ENCODE data around the gene CYP2A6. TPM values are rescaled to one million over a fixed set of nuclear protein-coding genes. Genes with fewer than 3 reads are reported as not detected.
"Not testable (repeated sequence)": the region's sequence is repeated elsewhere in the genome, so short reads cannot be mapped to it uniquely, and the experiment has no call there.

Gene CYP2A6
- total RNA-seq, 1 donor from 2014 or later = not detected

DNA sequence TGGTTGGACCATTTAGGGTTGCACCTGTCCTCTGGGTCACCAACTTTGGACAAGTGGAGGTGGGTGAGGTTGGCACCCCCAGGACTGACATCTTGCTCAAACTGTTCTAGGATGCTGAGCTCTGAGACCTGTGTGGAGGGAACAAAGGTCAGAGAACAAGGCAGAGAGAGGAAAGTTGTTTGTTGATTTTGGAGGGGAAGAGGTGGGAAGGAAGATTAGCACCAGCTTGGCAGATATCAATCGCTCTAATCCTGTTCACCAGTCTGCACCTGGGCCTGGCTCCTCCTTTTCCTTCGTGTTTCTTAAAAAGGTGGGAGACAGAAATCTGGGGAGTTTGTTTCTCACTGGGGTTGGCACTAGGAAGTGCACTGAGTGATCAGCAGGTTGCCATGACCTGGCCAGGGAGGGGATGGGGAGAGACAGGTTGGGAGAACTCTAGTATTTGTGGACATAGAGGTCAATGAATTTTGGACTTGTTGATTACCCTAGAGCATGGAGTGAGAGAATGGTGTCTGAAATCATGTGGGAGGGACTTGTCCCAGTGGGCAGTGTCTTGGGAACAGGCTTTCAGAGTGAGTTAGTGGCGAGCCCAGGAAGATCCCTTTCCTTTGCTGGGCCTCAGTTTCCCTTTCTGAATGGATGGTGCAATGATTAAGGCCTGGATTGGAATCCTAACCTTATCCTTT is 2.4 kb upstream of the CYP2A6 start:
- not testable (repeated sequence) for FAIRE-seq; DNase-seq (ENCODE audit: low spot score in 2 of 2)

DNA sequence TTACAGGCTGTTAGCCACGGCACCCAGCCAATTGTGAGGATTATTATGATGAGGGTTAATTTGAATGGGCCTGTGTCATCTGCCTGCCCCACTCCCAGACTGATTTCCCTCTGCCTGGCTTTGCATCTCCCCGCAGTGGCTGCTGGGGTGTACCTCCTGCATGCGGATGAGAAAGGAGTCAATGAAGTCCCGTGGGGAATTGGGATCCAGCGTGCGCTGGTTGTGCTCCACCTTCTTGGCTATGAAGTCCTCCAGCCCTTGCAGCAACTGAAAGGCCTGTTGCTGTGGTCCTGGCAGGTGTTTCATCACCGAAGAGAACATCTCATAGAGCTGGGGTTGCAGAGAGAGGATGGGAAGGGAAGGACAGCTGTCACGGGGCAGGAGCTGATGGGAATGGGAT is 3.5 kb downstream of the CYP2A6 start:
- FAIRE-seq; DNase-seq (ENCODE audit: low spot score in 2 of 2): not testable (repeated sequence)

- DNase-seq (ENCODE audit: low spot score in 2 of 2); FAIRE-seq: not testable (repeated sequence)
Measured at GRCh38 chr19:40843653-40844052, 6.6 kb downstream of the CYP2A6 start.

DNA sequence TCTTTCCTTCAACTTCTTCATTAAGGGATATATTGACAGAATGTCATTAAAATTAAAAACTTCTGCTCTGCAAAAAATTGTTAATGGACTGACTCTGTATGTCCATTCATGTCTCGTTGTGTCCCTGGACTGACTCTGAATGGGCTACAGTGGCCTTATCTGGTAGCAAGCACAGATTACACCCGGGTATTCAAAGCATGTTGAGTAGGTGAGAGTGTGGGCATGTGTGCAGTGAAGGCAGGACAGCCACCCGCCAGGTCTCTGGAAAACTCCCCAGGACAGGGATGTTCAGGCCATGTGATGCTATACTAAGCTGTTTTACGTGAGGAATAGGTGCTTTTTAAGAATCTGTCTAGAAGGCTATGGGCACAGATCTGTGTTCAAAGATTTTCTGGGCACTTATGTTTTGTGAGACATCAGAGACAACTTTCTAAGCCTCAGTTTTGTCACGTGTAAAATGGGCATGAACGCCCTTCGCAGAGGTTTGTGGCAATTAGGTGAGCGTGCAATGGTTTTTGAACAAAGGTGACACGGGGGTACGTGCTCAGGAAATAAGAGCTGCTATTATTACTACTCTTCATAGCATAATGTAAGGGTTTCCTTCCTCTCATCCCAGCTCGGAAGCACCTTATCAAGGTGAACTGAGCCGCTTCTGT is 7.1 kb downstream of the CYP2A6 start:
- DNase-seq (ENCODE audit: low spot score in 2 of 2); FAIRE-seq: not testable (repeated sequence)

DNA sequence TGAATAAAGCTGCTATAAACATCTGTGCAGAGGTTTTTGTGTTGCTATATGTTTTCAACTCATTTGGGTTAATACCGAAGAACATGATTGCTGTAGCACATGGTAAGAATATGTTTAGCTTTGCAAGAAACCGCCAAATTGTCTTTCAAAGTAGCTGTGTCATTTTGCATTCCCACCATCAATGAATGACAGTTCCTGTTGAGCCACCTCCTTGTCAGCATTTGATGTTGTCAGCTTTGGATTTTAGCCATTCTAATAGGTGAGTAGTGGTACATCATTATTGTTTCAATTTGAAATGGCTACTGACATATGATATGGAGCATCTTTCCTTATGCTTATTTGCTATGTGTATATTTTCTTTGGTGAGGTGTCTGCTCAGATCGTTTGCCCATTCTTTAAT is 8.2 kb downstream of the CYP2A6 start:
- DNase-seq (ENCODE audit: low spot score in 2 of 2); FAIRE-seq: not testable (repeated sequence)

DNA sequence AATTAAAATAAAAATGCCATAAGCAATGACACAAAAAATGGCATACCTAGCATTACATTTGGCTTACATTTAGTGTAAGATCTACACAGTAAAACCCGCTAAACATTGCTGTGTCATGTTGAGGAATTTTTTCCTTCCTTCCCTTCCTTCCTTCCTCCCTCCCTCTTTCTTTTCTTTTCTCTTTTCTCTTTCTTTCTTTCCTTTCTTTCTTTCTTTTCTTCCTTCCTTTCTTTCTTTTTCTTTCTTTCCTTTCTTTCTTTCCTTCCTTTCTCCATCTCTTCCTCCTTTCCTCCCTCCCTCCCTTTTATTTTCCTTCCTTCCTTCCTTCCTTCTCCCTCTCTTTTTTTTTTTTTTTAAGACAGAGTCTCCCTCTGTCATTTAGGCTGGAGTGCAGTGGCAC is 11.8 kb downstream of the CYP2A6 start:
- not testable (repeated sequence) for DNase-seq (ENCODE audit: low spot score in 2 of 2); FAIRE-seq

GRCh38 chr19:40836754-40837429 is 13.4 kb downstream of the CYP2A6 start:
- FAIRE-seq (no peak), DNase-seq (ENCODE audit: low spot score in 2 of 2) (no peak)

GRCh38 chr19:40833728-40834533 is 16.3 kb downstream of the CYP2A6 start:
- FAIRE-seq; DNase-seq (ENCODE audit: low spot score in 2 of 2): not testable (repeated sequence)

GRCh38 chr19:40832431-40832790 is 17.8 kb downstream of the CYP2A6 start:
- not testable (repeated sequence) for DNase-seq (ENCODE audit: low spot score in 2 of 2); FAIRE-seq

GRCh38 chr19:40831502-40832430 is 18.5 kb downstream of the CYP2A6 start:
- DNase-seq (ENCODE audit: low spot score in 2 of 2) = no peak

GRCh38 chr19:40830741-40831140 is 19.5 kb downstream of the CYP2A6 start:
- DNase-seq (ENCODE audit: low spot score in 2 of 2); FAIRE-seq: not testable (repeated sequence)

More at GRCh38 chr19:40831502-40832430, 18.5 kb downstream of the CYP2A6 start:
- FAIRE-seq = no peak

DNA sequence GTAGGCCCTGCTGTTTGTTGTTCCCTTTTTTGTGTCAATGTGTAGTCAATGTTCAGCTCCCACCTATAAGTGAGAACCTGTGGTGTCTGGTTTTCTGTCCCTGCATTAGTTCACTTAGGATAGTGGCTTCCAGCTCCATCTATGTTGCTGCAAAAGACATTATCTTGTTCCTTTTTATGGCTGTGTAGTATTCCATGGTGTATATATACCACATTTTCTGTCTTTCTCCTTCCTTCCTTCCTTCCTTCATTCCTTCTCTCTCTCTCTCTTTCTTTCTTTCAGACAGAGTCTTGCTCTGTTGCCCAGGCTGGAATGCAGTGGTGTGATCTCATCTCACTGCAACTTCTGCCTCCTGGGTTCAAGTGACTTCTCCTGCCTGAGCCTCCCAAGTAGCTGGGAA is 21.0 kb downstream of the CYP2A6 start:
- FAIRE-seq (no peak), DNase-seq (ENCODE audit: low spot score in 2 of 2) (no peak)

GRCh38 chr19:40827386-40828247 is 22.6 kb downstream of the CYP2A6 start:
- DNase-seq (ENCODE audit: low spot score in 2 of 2) (no peak), FAIRE-seq (no peak)

DNA sequence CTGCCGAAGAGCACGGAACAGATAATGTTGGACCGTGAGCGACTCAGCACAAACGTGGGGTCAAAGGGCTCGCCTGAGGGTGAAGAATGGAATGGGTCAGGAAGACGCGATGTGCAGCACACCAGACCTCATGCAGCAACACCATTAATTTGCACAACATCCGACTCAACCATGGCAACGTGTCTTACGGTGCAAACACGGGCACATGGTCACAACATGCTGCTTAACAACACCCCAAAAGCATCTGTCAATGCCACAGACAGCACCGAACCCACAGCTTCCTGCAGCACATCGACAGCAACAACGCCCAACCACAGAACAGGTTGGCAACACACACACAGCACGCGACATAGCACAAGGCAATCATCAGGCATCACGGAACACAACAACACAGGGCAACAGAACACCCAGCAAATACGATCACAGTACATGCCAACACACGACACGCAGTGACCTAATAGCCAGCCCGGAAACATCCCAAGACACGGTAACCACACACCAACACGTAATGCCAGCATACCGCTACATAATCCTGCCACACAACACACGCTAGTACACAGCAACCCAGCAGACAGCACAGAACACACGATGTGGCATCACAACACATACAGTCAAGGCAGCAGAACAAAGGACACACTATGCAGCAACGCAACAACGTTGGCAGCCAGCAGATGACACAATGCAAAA is 23.4 kb downstream of the CYP2A6 start:
- FAIRE-seq; DNase-seq (ENCODE audit: low spot score in 2 of 2): not testable (repeated sequence)

DNA sequence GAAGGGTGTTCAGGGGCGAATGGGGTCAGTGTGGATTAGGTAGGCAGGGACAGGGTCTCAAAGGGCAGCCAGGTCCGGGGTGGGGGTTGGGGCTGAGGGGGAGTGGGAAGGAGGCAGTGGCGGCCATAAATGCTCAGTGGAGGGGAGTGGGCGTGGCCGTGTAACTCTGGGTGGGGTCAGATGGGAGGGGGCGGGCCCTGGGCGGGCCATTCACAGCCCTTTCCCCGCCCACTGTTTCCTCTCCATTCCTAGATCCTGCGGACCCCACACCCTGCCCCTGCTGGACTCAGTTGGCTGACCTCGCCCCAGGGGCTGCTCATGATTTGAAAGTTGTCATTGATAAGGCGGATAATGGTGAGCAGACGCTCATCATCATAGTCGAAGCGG is 23.9 kb downstream of the CYP2A6 start:
- FAIRE-seq; DNase-seq (ENCODE audit: low spot score in 2 of 2): not testable (repeated sequence)

DNA sequence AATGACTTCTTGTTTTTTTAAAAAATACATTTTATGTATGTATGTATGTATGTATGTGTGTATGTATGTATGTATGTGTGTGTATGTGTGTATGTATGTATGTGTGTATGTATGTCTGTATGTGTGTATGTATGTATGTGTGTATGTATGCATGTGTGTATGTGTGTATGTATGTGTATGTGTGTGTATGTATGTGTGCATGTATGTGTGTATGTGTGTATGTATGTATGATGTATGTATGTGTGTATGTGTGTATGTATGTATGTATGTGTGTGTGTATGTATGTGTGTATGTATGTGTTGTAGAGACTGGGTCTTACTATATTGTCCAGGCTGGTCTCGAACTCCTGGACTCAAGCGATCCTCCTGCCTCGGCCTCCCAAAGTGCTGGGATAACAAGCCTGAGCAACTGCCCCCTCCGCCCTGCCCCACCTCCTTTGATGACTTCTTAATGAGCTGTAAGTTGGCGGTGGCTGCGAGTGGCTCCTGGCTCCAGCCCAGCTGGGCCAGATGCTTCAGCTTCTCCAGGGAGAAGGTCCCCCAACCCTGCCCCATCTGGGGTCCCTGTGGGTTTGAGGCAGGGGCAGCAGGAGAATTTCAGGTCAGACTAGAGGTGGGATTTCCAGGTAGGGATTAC is 24.7 kb downstream of the CYP2A6 start:
- not testable (repeated sequence) for DNase-seq (ENCODE audit: low spot score in 2 of 2)
- peak; percentile 36 for FAIRE-seq

DNA sequence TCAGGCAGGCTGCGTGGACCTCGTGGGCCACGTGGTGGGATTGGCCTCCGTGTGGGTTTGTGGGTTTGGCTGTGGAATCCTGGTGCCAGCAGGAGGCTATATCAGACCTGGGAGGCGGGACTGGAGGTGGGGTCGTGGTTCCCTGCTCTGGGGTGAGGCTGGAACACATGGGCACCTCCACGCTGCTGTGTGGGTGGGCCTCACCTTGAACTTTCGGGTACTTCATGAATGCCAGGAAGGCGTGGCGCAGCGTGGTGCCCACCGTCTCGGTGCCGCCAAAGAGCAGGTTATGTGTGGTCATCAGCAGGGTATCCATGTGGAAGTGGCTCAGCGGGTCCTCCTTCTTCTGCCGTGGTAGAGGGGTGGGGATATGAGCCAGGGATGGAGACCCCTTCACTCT is 25.3 kb downstream of the CYP2A6 start:
- not testable (repeated sequence) for DNase-seq (ENCODE audit: low spot score in 2 of 2); FAIRE-seq

Data from frontal cortex (tissue), 4 donors.